Endodermal cell (in vitro differentiated cells): ENCODE measurements around the gene ADAMTSL4. TPM values are rescaled to one million over a fixed set of nuclear protein-coding genes. Genes with fewer than 3 reads are reported as not detected.
"Not testable (repeated sequence)": the region's sequence is repeated elsewhere in the genome, so short reads cannot be mapped to it uniquely, and the experiment has no call there.

Experiments used
- DNase-seq: peaks from one replicate; pipeline ENCODE4 v3.0.0-alpha.2; 2017
- H3K27ac ChIP-seq: 2 replicates; pipeline ENCODE4 v1.5.1; 2013; ENCODE audit warnings: mild to moderate bottlenecking, low read depth, low read length, moderate library complexity
- H3K27me3 ChIP-seq: 2 replicates; pipeline ENCODE4 v1.6.1; 2013; ENCODE audit warnings: mild to moderate bottlenecking, low read length, moderate library complexity; ENCODE audit not compliant: insufficient read depth, control insufficient read depth, poor library complexity, severe bottlenecking
- H3K36me3 ChIP-seq: 2 replicates; pipeline ENCODE4 v1.7.0; 2013; ENCODE audit warnings: mild to moderate bottlenecking, low read length, moderate library complexity; ENCODE audit not compliant: control insufficient read depth, insufficient read depth
- H3K4me1 ChIP-seq: one replicate; pipeline ENCODE4 v1.7.0; 2013; ENCODE audit warnings: low read length; ENCODE audit not compliant: control insufficient read depth, insufficient read depth
- H3K4me3 ChIP-seq: 2 replicates; pipeline ENCODE4 v1.5.1; 2013; ENCODE audit warnings: mild to moderate bottlenecking, low read length, moderate library complexity
- H3K9ac ChIP-seq: 2 replicates; pipeline ENCODE4 v1.6.1; 2013; ENCODE audit warnings: mild to moderate bottlenecking, low read length, moderate library complexity; ENCODE audit not compliant: poor library complexity, severe bottlenecking; ENCODE audit errors: extremely low read depth
- H3K9me3 ChIP-seq: 2 replicates; pipeline ENCODE4 v1.6.1; 2013; ENCODE audit warnings: mild to moderate bottlenecking, low read length, moderate library complexity; ENCODE audit not compliant: control insufficient read depth
- H3K27ac Mint-ChIP-seq: 2 replicates; pipeline ENCODE4 v1.8.0; 2020; ENCODE audit warnings: mixed read lengths
- H3K27me3 Mint-ChIP-seq: 2 replicates; pipeline ENCODE4 v1.8.0; 2021; ENCODE audit warnings: mild to moderate bottlenecking, mixed read lengths; ENCODE audit not compliant: insufficient read depth
- H3K36me3 Mint-ChIP-seq: 2 replicates; pipeline ENCODE4 v1.8.0; 2020; ENCODE audit warnings: low read depth, mixed read lengths
- H3K4me1 Mint-ChIP-seq: 2 replicates; pipeline ENCODE4 v1.8.0; 2020; ENCODE audit warnings: mixed read lengths
- H3K4me3 Mint-ChIP-seq: 2 replicates; pipeline ENCODE4 v1.8.0; 2020; ENCODE audit warnings: mild to moderate bottlenecking, moderate library complexity, mixed read lengths
- H3K9me3 Mint-ChIP-seq: 2 replicates; pipeline ENCODE4 v1.8.0; 2020; ENCODE audit warnings: mild to moderate bottlenecking, mixed read lengths
- WGBS, 2 experiments: methylation state at CpG; one replicate each; pipeline versions ENCODE4 v1.1.5 to v1.1.7; 2013; ENCODE audit warnings: missing lambda C conversion rate in 2 of 2, mixed read lengths in 1 of 2; ENCODE audit not compliant: insufficient coverage in 1 of 2, insufficient read length in 1 of 2; 5-methylcytosine and 5-hydroxymethylcytosine counted together
- total RNA-seq, 2 donors: library from RNA; stranded (reverse); fragmentation: NEBNext Ultra II Directional in 1 of 2; extraction: Animal tissue kit (Norgen Biotek cat#: 25700) in 1 of 2; gene quantifications; 2 replicates in 1 of 2; 3 replicates in 1 of 2; pipeline ENCODE4 v1.2.1, GENCODE V29; 2021
- TF ChIP-seq, protein P1 (sequence below): fragments of 200-600 bp; sonication (generic); conservative IDR thresholded peaks from 2 replicates; pipeline ENCODE4 v1.5.0; 2021; ENCODE audit warnings: antibody characterized with exemption, mild to moderate bottlenecking

Gene ADAMTSL4
- total RNA-seq, 2 donors from 2014 or later, result 3.7 to 3.9 TPM

DNA sequence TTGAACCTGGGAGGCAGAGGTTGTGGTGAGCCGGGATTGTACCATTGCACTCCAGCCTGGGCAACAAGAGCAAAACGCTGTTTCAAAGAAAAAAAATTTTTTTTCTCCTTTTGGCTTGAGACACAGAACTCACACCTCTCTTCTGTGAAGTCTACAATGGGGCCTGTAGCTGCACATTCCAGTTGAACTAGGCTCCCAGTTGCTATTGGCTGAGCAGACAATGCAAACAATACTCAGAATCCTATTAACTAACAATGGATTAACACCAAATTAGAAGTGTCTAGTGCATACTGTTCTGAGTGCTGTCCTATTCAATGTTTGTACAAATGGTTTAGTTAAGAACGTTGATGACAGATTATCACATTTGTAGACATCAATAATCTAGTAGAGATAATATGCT lies 47.8 kb downstream of the ADAMTSL4 start:
- 77 to 87% methylated on average over 3 of the region's 3 CpGs for WGBS, 2 experiments
- peaks cover 6% of the 10 kb centered on the region for H3K4me1 Mint-ChIP-seq

DNA sequence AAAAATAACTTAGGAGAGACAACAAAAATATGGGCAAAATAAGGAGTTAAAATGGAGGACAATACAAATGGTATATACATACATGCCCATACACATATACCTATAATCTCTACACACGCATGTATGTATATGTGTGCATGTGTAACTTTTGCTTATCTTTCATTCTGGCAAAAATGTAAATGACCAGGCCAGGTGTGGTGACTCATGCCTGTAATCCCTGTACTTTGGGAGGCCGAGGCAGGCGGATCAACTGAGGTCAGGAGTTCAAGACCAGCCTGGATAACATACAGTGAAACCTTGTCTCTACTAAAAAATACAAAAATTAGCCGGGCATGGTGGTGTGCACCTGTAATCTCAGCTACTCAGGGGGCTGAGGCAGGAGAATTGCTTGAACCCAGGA lies 49.1 kb downstream of the ADAMTSL4 start:
- H3K4me1 Mint-ChIP-seq, result not testable (repeated sequence)
- 95 to 100% methylated on average over 4 of the region's 4 CpGs for WGBS, 2 experiments

More for the DNA sequence above, 47.8 kb downstream of the ADAMTSL4 start:
- Histone ChIP-seq H3K27ac (no peak overlapping the region), H3K36me3 (peaks cover 6% of the 10 kb centered on the region), H3K9me3 (peaks cover 6% of the 10 kb centered on the region), H3K9ac (no peak overlapping the region), H3K4me1 (no peaks in the 10 kb centered on the region), H3K27me3 (no peaks in the 10 kb centered on the region), H3K4me3 (no peak overlapping the region)
- H3K36me3 Mint-ChIP-seq, result peaks cover 38% of the 10 kb centered on the region
- H3K9me3 Mint-ChIP-seq, result peaks cover 17% of the 10 kb centered on the region
- peak; percentile 35 for DNase-seq
- H3K27me3 Mint-ChIP-seq, result no peaks in the 10 kb centered on the region
- H3K27ac Mint-ChIP-seq, result no peak overlapping the region
- TF ChIP-seq, protein P1, sequence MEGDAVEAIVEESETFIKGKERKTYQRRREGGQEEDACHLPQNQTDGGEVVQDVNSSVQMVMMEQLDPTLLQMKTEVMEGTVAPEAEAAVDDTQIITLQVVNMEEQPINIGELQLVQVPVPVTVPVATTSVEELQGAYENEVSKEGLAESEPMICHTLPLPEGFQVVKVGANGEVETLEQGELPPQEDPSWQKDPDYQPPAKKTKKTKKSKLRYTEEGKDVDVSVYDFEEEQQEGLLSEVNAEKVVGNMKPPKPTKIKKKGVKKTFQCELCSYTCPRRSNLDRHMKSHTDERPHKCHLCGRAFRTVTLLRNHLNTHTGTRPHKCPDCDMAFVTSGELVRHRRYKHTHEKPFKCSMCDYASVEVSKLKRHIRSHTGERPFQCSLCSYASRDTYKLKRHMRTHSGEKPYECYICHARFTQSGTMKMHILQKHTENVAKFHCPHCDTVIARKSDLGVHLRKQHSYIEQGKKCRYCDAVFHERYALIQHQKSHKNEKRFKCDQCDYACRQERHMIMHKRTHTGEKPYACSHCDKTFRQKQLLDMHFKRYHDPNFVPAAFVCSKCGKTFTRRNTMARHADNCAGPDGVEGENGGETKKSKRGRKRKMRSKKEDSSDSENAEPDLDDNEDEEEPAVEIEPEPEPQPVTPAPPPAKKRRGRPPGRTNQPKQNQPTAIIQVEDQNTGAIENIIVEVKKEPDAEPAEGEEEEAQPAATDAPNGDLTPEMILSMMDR, result no peak
- H3K4me3 Mint-ChIP-seq, result no peak overlapping the region

DNA sequence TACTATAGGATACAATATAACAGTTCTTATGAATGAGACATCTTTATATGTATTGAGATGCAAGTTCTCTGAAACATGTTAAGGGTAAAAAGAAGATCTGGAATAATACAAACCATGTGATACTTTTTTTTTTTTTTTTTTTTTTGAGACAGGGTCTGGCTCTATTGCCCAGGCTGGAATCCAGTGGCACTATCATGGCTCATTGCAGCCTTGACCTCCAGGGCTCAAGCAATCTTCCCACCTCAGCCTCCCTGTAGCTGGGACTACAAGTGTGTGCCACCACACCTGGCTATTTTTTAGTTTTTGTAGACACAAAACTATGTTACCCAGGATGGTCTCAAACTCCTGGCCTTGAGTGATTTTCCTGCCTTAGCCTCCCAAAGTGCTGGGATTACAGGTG lies 52.3 kb downstream of the ADAMTSL4 start:
- Histone ChIP-seq H3K9ac (no peak overlapping the region), H3K4me1 (peaks cover 7% of the 10 kb centered on the region), H3K27ac (no peak overlapping the region), H3K36me3 (peaks cover 9% of the 10 kb centered on the region), H3K9me3 (no peaks in the 10 kb centered on the region), H3K27me3 (no peaks in the 10 kb centered on the region), H3K4me3 (no peak overlapping the region)
- no peaks in the 10 kb centered on the region for H3K27me3 Mint-ChIP-seq
- H3K4me3 Mint-ChIP-seq, result no peak overlapping the region
- H3K27ac Mint-ChIP-seq, result no peak overlapping the region
- peaks cover 22% of the 10 kb centered on the region for H3K36me3 Mint-ChIP-seq
- peaks cover 10% of the 10 kb centered on the region for H3K4me1 Mint-ChIP-seq
- H3K9me3 Mint-ChIP-seq, result no peaks in the 10 kb centered on the region
- peak; percentile 22 for DNase-seq
- TF ChIP-seq, protein P1, result no peak

More for the DNA sequence above, 49.1 kb downstream of the ADAMTSL4 start:
- H3K9me3 ChIP-seq, H3K36me3 ChIP-seq, H3K27me3 Mint-ChIP-seq, H3K4me1 ChIP-seq, DNase-seq, H3K27ac ChIP-seq, H3K4me3 ChIP-seq, H3K4me3 Mint-ChIP-seq, H3K9ac ChIP-seq, H3K27me3 ChIP-seq: not testable (repeated sequence)
- peaks cover 37% of the 10 kb centered on the region for H3K36me3 Mint-ChIP-seq
- H3K9me3 Mint-ChIP-seq, result peaks cover 14% of the 10 kb centered on the region
- H3K27ac Mint-ChIP-seq, result peak overlapping the region; percentile 4

DNA sequence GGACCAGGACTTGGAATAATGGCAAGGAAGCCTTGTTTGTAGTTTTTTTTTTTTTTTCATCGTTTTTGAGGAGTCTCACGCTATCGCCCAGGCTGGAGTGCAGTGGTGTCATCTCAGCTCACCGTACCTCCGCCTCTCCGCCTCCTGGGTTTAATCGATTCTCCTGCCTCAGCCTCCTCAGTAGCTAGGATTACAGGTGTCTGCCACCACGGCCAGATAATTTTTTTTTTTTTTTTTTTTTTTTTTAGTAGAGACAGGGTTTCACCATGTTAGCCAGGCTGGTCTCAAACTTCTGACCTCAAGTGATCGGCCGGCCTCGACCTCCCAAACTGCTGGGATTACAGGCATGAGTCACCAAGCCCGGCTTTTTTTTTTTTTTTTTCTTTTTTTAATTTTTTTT lies 53.2 kb downstream of the ADAMTSL4 start:
- H3K4me3 Mint-ChIP-seq, H3K27ac Mint-ChIP-seq, H3K9ac ChIP-seq, H3K9me3 ChIP-seq, H3K27me3 ChIP-seq, H3K9me3 Mint-ChIP-seq, H3K4me1 Mint-ChIP-seq, H3K27me3 Mint-ChIP-seq, H3K4me3 ChIP-seq, H3K27ac ChIP-seq, H3K4me1 ChIP-seq: not testable (repeated sequence)
- DNase-seq, result peak; percentile 13
- 96 to 100% methylated on average over 4 to 11 of the region's 12 CpGs for WGBS, 2 experiments
- H3K36me3 Mint-ChIP-seq, result peaks cover 25% of the 10 kb centered on the region
- H3K36me3 ChIP-seq, result peaks cover 11% of the 10 kb centered on the region
